GM20000 (cell line): ENCODE data around the gene PRR3.

Experiments used
- DNase-seq: peaks from one replicate; pipeline ENCODE4 v3.0.0; 2012; ENCODE audit warnings: low spot score
- CTCF ChIP-seq: IDR thresholded peaks from 2 replicates; pipeline ENCODE4 v1.5.1; 2012; ENCODE audit warnings: mild to moderate bottlenecking, control low read depth; ENCODE audit errors: extremely low read depth, missing control alignments

PRR3 gene

GRCh38 chr6:30599625-30600324 is 42.7 kb downstream of the PRR3 start:
- no peak for DNase-seq
- TF ChIP-seq CTCF = no peak

GRCh38 chr6:30600451-30600961 is 43.4 kb downstream of the PRR3 start:
- TF ChIP-seq CTCF = no peak
- DNase-seq = no peak

GRCh38 chr6:30601436-30601814 is 44.3 kb downstream of the PRR3 start:
- no peak for DNase-seq
- TF ChIP-seq CTCF = no peak

- no peak for DNase-seq
- no peak for TF ChIP-seq CTCF
Measured at GRCh38 chr6:30601815-30602641, 44.9 kb downstream of the PRR3 start.

GRCh38 chr6:30603961-30604360 is 46.9 kb downstream of the PRR3 start:
- DNase-seq = no peak
- TF ChIP-seq CTCF = no peak

- TF ChIP-seq CTCF = no peak
- no peak for DNase-seq
Measured at GRCh38 chr6:30610065-30610464, 53.0 kb downstream of the PRR3 start.

- no peak for DNase-seq
Measured at GRCh38 chr6:30611150-30611855, 54.2 kb downstream of the PRR3 start.

More at GRCh38 chr6:30611150-30611855, 54.2 kb downstream of the PRR3 start:
- TF ChIP-seq CTCF = no peak
